Vein endothelial cell (primary cell): ENCODE data around the gene GGTA1. TPM values are rescaled to one million over a fixed set of nuclear protein-coding genes. Genes with fewer than 3 reads are reported as not detected.

Experiments used
- total RNA-seq: library from RNA; depleted of rRNA; stranded (reverse); fragments of >200 nt; gene quantifications from 2 replicates; pipeline ENCODE4 v1.2.3, GENCODE V29; 2012

The GGTA1 gene
- total RNA-seq: 0.65 and 0.86 TPM in 2 replicates

DNA sequence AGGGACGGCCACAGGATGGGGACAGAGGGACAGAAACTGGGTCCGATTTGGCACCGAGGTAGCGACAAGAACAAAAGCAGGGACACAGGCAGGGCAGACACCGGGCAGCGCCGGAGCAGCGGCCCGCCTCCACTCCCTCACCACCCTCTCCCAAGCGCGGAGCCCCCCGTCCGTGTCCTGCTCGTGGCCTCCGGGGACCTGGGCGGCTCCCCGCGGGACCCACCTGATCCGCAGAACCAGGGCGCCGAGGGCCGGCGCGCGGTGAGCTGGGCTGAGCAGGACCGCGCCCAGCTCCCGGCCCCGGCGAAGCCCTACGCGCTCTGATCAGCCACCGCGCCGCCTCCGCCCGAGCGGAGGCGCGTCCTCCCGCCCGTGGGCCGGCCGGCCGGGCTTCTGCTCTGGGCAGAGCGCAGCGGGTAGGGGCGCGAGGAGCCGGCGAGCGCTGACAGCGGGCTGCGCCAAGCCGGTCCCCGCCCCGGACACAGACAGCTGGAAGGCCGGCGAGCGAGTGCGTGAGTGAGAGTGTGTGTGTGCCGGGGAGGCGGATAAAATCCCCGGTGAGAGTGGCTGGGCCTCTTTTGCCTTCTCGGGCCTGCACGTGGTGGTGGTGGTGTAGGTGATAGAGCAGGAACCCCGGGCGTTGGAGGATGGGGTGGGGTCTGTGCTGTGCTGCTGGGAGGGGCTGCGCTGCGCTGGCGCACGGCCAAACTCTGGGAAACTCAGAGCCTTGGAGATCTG, at the start of gene GGTA1:
TSS of gene GGTA1 (minus strand) at position 418 of the 738 bp plus-strand sequence. CDS start 31,922 bp downstream, outside the sequence.

Other genes with a start within 250 kb of the GGTA1 start
- gene GSN, start 231.7 kb downstream of the GGTA1 start, total RNA-seq: 359 and 370 TPM in 2 replicates
- gene STOM, start 129.6 kb downstream of the GGTA1 start, total RNA-seq: 266 and 319 TPM in 2 replicates
- 37.1 and 54.9 TPM in 2 replicates for gene DAB2IP, start 151.8 kb upstream of the GGTA1 start, total RNA-seq